Spleen (tissue), 11 donors: Measurements from ENCODE around the gene TSC22D4. TPM values are rescaled to one million over a fixed set of nuclear protein-coding genes. Genes with fewer than 3 reads are reported as not detected.
A peak's percentile ranks its signal among the peaks of the same experiment; 100 is the strongest.

Experiments
- DNase-seq: peaks from one replicate; pipeline ENCODE4 v3.0.0-alpha.2; 2020
- H3K27ac ChIP-seq, 8 donors: fragments of 200-600 bp; sonication (generic) in 7 of 8; 1 replicate in 4 of 8; 2 replicates in 4 of 8; pipeline versions ENCODE4 v1.5.0 to v1.8.0; 2016 to 2021; ENCODE audit warnings: inconsistent platforms in 4 of 8, mild to moderate bottlenecking in 4 of 8, moderate library complexity in 1 of 8
- H3K27me3 ChIP-seq, 7 donors: fragments of 200-600 bp; sonication (generic) in 6 of 7; replicated peaks in 1 of 7; 1 replicate in 4 of 7; 2 replicates in 3 of 7; pipeline versions ENCODE4 v1.5.0 to v1.8.0; 2016 to 2021; ENCODE audit warnings: inconsistent platforms in 3 of 7, mild to moderate bottlenecking in 1 of 7
- H3K36me3 ChIP-seq, 6 donors: fragments of 200-600 bp; sonication (generic) in 5 of 6; 1 replicate in 4 of 6; 2 replicates in 2 of 6; pipeline versions ENCODE4 v1.5.0 to v1.8.0; 2016 to 2021; ENCODE audit warnings: inconsistent platforms in 2 of 6
- H3K4me1 ChIP-seq, 6 donors: fragments of 200-600 bp; sonication (generic) in 5 of 6; 1 replicate in 3 of 6; 2 replicates in 3 of 6; pipeline versions ENCODE4 v1.5.0 to v1.8.0; 2016 to 2021; ENCODE audit warnings: inconsistent platforms in 3 of 6
- H3K4me3 ChIP-seq, 8 donors: fragments of 200-600 bp; sonication (generic) in 7 of 8; 1 replicate in 4 of 8; 2 replicates in 4 of 8; pipeline versions ENCODE4 v1.5.0 to v1.8.0; 2016 to 2021; ENCODE audit warnings: inconsistent platforms in 4 of 8, mild to moderate bottlenecking in 4 of 8, moderate library complexity in 2 of 8
- H3K9me3 ChIP-seq, 8 donors: fragments of 200-600 bp; sonication (generic) in 7 of 8; 1 replicate in 4 of 8; 2 replicates in 4 of 8; pipeline versions ENCODE4 v1.5.0 to v1.8.0; 2016 to 2021; ENCODE audit warnings: inconsistent platforms in 4 of 8
- POLR2A ChIP-seq, 3 donors: fragments of 450-650 bp; IDR thresholded peaks; one replicate each; pipeline ENCODE4 v1.5.1; 2017; ENCODE audit warnings: antibody characterized with exemption in 3 of 3, mild to moderate bottlenecking in 1 of 3
- POLR2AphosphoS5 ChIP-seq, 3 donors: sonication (generic); formaldehyde crosslinking; IDR thresholded peaks; one replicate each; pipeline ENCODE4 v1.5.1; 2017; ENCODE audit warnings: antibody characterized with exemption in 3 of 3
- WGBS, 5 donors: extraction: QIAGEN DNeasy Blood & Tissue Kit in 3 of 5; methylation state at CpG; one replicate each; pipeline versions ENCODE4 v1.1.5 to v1.1.7; 2013 to 2018; 5-methylcytosine and 5-hydroxymethylcytosine counted together
- intact Hi-C: fragments of 100-400 bp; cut with DNase I; formaldehyde crosslinking; loops from one replicate; pipeline ENCODE4 v1.15.0; 2023; ENCODE audit warnings: low total_unique reads
- polyA plus RNA-seq, 3 donors: library from polyadenylated mRNA; stranded (reverse); fragments of 200-250 nt; gene quantifications; one replicate each; pipeline ENCODE4 v1.2.1, GENCODE V29; 2013
- total RNA-seq, 7 donors: library from RNA; depleted of rRNA in 3 of 7; stranded (reverse); fragments of >200 nt in 3 of 7; fragmentation: NEBNext Ultra II Directional in 4 of 7; extraction: Animal tissue kit (Norgen Biotek cat#: 25700) in 4 of 7; gene quantifications; one replicate each; pipeline versions ENCODE4 v1.1.0 to v1.2.1, GENCODE V29; 2016 to 2021
- TF ChIP-seq, protein P1 (sequence below), 11 experiments: fragments of 200-600 bp in 7 of 11; fragments of 450-650 bp in 4 of 11; sonication (generic) in 4 of 11; IDR thresholded peaks in 8 of 11; conservative IDR thresholded peaks in 3 of 11; 1 replicate in 7 of 11; 2 replicates in 4 of 11; pipeline versions ENCODE4 v1.4.0 to v1.8.0; 2016 to 2021; ENCODE audit warnings: antibody characterized with exemption in 11 of 11, inconsistent platforms in 4 of 11, mild to moderate bottlenecking in 1 of 11
- donor health status: healthy with polysubstance abuse.
- donor health status: DM: no; HTN: no; CAD: no; lungs with moderate emphysema.
- donor health status: DM: no; HTN: no; CAD: no.
- donor health status: Bipolar disorder and iron deficiency.
- donor health status: healthy.
- donor health status: DM: no; HTN: no; CAD: no.
- donor health status: DM: yes; HTN: yes; CAD: no.

TSC22D4 gene
- total and polyA plus RNA-seq, 10 donors, result 57.2 to 119 (median 94.8) TPM

GRCh38 chr7:100431286-100431735, 47.7 kb downstream of the TSC22D4 start:
- TF ChIP-seq, protein P1, sequence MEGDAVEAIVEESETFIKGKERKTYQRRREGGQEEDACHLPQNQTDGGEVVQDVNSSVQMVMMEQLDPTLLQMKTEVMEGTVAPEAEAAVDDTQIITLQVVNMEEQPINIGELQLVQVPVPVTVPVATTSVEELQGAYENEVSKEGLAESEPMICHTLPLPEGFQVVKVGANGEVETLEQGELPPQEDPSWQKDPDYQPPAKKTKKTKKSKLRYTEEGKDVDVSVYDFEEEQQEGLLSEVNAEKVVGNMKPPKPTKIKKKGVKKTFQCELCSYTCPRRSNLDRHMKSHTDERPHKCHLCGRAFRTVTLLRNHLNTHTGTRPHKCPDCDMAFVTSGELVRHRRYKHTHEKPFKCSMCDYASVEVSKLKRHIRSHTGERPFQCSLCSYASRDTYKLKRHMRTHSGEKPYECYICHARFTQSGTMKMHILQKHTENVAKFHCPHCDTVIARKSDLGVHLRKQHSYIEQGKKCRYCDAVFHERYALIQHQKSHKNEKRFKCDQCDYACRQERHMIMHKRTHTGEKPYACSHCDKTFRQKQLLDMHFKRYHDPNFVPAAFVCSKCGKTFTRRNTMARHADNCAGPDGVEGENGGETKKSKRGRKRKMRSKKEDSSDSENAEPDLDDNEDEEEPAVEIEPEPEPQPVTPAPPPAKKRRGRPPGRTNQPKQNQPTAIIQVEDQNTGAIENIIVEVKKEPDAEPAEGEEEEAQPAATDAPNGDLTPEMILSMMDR (IDR thresholded peaks at IDR 0.05 in 8 of 11, conservative IDR thresholded peaks at IDR 0.05 in 3 of 11), result no peak
- peak in 2 of 3 donors; percentile 27 to 33 for TF ChIP-seq POLR2AphosphoS5 (IDR thresholded peaks at IDR 0.05)
- TF ChIP-seq POLR2A (IDR thresholded peaks at IDR 0.05), result no peak
- DNase-seq, result peak; percentile 84
- Histone ChIP-seq H3K36me3 (peaks cover 2 to 47% (median 23%) of the 10 kb centered on the region in 6 donors), H3K4me3 (peak overlapping the region in 7 of 8 donors; percentile 67 to 97 (median 81)), H3K27me3 (no peaks in the 10 kb centered on the region), H3K27ac (peak overlapping the region; percentile 99 to 100 (median 100)), H3K9me3 (no peaks in the 10 kb centered on the region), H3K4me1 (peaks cover 45 to 68% (median 60%) of the 10 kb centered on the region in 6 donors)
- WGBS, 5 donors, result 77 to 95% (median 83%) methylated on average over 17 to 23 of the region's 23 CpGs
- intact Hi-C loops, result no loop called here

GRCh38 chr7:100430493-100431285, 48.3 kb downstream of the TSC22D4 start:
- no peaks in the 10 kb centered on the region for H3K9me3 ChIP-seq
- peak overlapping the region; percentile 99 to 100 (median 100) for H3K27ac ChIP-seq
- DNase-seq, result peak; percentile 89
- intact Hi-C loops, result no loop called here
- 13 to 25% (median 17%) methylated on average over 20 to 31 of the region's 31 CpGs for WGBS, 5 donors
- H3K27me3 ChIP-seq, result no peaks in the 10 kb centered on the region
- H3K4me3 ChIP-seq, result peak overlapping the region; percentile 67 to 97 (median 79)
- peak in 1 of 3 donors; percentile 60 for TF ChIP-seq POLR2AphosphoS5 (IDR thresholded peaks at IDR 0.05)
- TF ChIP-seq POLR2A (IDR thresholded peaks at IDR 0.05), result no peak
- H3K36me3 ChIP-seq, result peaks cover 2 to 47% (median 23%) of the 10 kb centered on the region in 6 donors
- peaks cover 45 to 66% (median 60%) of the 10 kb centered on the region in 6 donors for H3K4me1 ChIP-seq

GRCh38 chr7:100429637-100430492, 49.1 kb downstream of the TSC22D4 start, which contains the start of gene MEPCE:
Gene MEPCE (plus strand): TSS chr7:100429831. CDS start chr7:100430019, 188 bp downstream.
- DNase-seq, result peak; percentile 98
- Histone ChIP-seq H3K4me3 (peak within 1 kb of the TSS; percentile 67 to 97 (median 79)), H3K9me3 (no peaks in the 10 kb centered on the region), H3K27me3 (no peaks in the 10 kb centered on the region), H3K36me3 (peaks cover 2 to 42% (median 23%) of the 10 kb centered on the region in 6 donors), H3K4me1 (peaks cover 39 to 58% (median 53%) of the 10 kb centered on the region in 6 donors), H3K27ac (peak within 1 kb of the TSS; percentile 99 to 100 (median 100))
- intact Hi-C loops, result no loop called here
- WGBS, 5 donors, result 0 to 1% (median 0%) methylated on average over 40 to 95 of the region's 95 CpGs
- peak in 2 of 3 donors; percentile 83 to 94 for TF ChIP-seq POLR2AphosphoS5 (IDR thresholded peaks at IDR 0.05)
- TF ChIP-seq POLR2A (IDR thresholded peaks at IDR 0.05), result peak in 2 of 3 donors; percentile 26 to 28
- TF ChIP-seq, protein P1 (IDR thresholded peaks at IDR 0.05 in 8 of 11, conservative IDR thresholded peaks at IDR 0.05 in 3 of 11), result no peak

- Histone ChIP-seq H3K4me3 (peak overlapping the region; percentile 67 to 97 (median 79)), H3K27ac (peak overlapping the region; percentile 99 to 100 (median 100)), H3K4me1 (peaks cover 34 to 50% (median 45%) of the 10 kb centered on the region in 6 donors), H3K27me3 (no peaks in the 10 kb centered on the region), H3K9me3 (no peaks in the 10 kb centered on the region), H3K36me3 (peaks cover 2 to 34% (median 16%) of the 10 kb centered on the region in 6 donors)
- WGBS, 5 donors, result 0 to 1% (median 0%) methylated on average over 38 to 40 of the region's 40 CpGs
- TF ChIP-seq, protein P1 (IDR thresholded peaks at IDR 0.05 in 8 of 11, conservative IDR thresholded peaks at IDR 0.05 in 3 of 11), result peak; percentile 43 to 76 (median 64)
- peak in 2 of 3 donors; percentile 94 to 99 for TF ChIP-seq POLR2AphosphoS5 (IDR thresholded peaks at IDR 0.05)
- TF ChIP-seq POLR2A (IDR thresholded peaks at IDR 0.05), result peak; percentile 41 to 88 (median 74)
- peak; percentile 100 for DNase-seq
- intact Hi-C loops, result no loop called here
These were observed 49.9 kb downstream of the TSC22D4 start for GRCh38 chr7:100428967-100429636.
